ENCODE measurements around the gene STAP1.

Gene STAP1

DNA sequence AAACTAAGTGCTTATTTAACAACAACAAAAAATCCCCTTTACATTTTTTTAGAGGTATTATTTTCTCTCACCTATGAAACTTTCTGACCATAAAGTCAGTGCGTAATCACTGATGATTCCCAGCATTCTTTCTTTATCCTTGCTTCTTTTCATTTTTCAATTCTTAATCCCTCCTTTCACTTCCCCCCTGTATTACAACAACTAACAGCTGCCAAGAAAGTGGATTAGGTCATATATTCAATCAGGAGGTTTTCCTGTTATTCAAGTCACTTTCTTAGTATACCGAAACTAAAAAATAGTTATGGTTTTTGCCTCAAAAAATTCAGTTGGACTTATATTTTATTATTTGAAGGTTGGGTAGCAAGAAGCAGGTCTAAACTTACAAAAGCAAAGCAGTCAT is 2.1 kb upstream of the STAP1 start:
- DNase-seq (ENCODE audit: low read depth in 3 of 3): no peak

- DNase-seq (ENCODE audit: low read depth in 3 of 3): no peak
Observed at GRCh38 chr4:67565284-67565683, 6.8 kb downstream of the STAP1 start.

DNA sequence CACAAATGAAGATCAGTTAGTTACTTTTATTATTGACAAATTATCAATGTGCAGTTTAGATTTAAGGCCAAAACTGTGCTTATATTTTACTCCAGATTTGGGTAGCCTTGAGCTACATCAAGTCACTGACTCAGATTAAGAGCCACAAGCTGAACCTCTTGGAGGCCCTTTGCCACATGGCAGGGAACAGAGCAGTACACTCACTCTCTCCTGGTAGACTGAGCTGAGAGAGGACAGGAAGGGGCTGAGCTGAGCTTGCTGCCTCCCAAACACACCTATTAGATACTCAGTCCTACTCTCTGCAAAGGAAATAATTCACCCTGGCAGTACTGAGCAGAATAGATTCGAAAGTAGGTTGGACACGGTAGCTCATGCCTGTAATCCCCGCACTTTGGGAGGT is 7.8 kb downstream of the STAP1 start:
- no peak for DNase-seq (ENCODE audit: low read depth in 3 of 3)

DNA sequence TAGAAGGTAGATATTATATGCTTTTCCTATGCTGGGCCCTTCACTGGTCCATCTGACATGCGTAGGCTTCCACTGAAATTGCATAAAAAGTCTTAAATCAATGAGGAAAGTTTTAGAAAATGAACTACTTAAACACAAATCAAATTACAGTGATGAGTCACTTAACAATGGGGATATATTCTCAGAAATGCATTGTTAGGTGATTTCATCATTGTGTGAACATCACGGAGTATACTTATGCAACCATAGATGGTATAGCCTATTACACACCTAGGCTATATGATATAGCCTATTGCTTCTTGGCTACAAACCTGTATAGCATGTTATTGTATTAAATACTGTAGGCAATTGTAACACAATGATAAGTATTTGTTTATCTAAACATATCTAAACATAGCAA is 10.3 kb downstream of the STAP1 start:
- DNase-seq (ENCODE audit: low read depth in 3 of 3): no peak

- DNase-seq (ENCODE audit: low read depth in 3 of 3): no peak
Observed at GRCh38 chr4:67570537-67570936, 12.0 kb downstream of the STAP1 start.

GRCh38 chr4:67571975-67572374 is 13.4 kb downstream of the STAP1 start:
- DNase-seq (ENCODE audit: low read depth in 3 of 3): no peak

DNA sequence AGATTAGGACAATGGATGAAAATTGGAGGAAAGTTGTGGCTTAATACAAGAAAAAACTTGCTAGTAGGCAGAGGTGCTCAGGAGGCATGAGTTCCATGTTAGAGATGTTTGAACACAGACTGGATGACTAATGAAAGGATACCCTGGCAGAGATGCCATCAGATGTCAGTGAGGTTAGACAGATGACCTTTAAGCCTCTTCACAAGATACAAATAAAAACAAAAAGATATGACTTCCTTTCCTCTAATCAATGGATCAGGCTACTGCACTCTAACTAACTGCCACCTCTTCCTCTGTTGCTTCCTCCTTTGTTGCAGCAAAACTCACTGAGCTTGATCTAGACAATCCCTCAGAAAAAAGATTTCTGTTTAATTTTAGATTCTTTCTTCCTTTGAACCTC is 14.7 kb downstream of the STAP1 start:
- no peak for DNase-seq (ENCODE audit: low read depth in 3 of 3)

DNA sequence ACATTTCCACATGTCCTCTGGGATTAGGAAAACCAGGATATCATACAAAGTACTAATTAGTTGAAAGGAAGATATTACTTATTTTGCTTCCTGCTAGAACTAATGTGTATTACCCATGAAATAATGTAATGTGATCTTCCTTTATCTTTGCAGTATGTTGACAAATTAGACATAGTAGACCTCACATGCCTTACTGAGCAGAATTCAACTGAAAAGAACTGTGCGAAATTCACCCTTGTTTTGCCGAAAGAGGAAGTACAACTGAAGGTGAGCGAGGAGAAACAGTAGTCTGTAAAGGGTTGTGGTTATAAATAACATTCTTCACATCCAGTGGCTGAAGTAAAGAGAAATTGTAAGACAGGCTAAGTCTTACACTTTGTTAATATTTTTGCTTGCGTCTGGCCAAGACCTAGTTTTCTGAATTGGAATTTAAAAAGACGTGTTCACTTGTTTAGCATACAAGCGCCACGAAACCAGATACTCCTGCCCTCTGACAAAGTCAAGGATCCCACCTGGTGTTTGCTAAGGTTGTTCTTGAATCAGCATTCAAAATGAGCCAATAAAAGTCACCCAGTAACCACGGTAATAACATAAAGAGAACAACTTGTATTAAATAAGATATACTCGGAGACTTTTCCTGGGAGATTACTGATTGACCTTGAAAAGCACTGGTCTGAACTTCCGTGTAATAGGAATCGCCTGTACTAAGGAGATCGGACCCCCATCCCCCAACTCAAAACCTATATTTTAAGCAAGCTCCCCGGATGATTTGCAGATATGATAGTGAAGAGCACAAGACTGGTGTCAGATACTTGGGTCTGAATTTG is 16.9 kb downstream of the STAP1 start:
- no peak for DNase-seq (ENCODE audit: low read depth in 3 of 3)

DNA sequence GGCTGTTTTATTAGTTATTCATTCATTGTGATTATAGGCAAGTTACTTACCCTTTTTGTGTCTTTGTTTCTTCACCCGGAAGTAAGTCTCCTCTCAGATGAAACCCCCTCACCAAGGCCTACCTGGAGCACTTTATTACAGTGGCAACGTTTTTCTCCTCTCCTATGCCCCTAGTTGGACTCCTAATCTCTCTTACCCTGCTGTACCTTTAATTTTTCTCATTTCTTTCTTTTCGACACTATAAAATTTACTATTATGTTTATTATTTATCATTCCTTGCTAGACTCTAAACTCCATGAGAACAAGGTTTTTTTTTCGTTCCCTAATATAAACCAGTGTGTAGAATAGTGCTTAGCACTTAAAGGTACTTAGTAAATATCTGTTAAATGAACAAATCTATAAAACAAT is 17.5 kb downstream of the STAP1 start:
- DNase-seq (ENCODE audit: low read depth in 3 of 3): no peak

DNA sequence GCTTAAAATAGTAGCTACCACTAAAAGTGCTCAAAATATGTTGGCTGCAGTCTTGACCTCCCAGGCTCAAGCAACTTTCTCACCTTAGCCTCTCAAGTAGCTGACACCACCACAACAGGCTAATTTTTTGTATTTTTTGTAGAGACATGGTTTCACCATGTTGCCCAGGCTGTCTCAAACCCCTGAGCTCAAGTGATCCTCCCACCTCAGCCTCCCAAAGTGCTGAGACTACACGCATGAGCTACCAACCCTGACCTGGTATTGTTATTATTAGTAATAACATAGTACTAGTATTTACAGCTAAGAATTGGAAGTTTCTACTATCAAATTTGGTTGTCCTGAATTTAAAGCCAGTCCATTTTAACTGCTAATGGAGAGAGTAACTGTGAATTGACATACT is 18.0 kb downstream of the STAP1 start:
- DNase-seq (ENCODE audit: low read depth in 3 of 3): no peak

GRCh38 chr4:67580577-67580976 is 22.1 kb downstream of the STAP1 start:
- DNase-seq (ENCODE audit: low read depth in 3 of 3): no peak

DNA sequence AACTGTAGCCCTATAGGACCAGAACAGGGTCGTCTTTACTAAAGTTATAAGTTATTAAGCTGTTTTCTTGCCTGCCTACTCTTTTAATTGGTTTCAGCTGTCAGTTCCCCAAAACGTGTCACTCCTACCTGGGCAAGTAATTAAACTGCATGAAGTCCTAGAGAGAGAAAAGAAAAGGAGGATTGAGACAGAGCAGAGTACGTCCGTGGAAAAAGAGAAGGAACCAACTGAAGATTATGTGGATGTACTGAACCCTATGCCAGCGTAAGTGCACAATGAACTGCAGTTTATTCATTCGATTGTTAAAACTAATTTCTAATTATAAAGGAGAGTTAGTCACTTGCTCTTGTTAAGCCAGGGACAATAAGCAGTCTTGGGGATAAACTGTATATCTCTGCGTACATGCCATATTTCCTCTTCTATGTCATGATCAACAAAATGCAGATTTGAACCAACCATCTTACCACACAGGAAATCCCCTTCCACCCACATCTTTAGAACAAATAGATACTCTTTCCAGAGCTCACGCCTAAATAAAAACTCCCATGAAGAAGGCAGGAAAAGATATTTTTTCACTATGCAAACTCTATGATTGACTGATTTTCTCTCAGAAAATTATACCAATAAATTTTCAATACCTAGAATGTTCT is 22.8 kb downstream of the STAP1 start:
- no peak for DNase-seq (ENCODE audit: low read depth in 3 of 3)

DNA sequence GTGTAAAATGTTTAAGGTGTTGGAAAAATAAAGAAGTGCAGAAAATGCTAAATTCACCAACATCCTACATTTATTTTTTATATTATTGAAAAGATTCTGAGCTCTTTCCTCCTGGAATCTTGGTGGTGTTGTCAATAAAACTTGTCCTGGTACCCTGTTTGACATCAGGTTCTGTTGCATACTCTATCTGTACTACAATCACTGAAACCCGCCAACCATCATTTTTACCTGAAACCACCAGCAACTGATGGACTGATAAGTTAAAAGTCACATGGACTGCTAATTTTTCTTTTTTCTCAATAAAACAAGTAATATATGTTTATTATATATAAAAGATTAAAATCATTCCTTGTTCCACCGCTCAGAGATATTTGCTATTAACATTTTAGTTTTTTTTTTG is 23.4 kb downstream of the STAP1 start:
- no peak for DNase-seq (ENCODE audit: low read depth in 3 of 3)

DNA sequence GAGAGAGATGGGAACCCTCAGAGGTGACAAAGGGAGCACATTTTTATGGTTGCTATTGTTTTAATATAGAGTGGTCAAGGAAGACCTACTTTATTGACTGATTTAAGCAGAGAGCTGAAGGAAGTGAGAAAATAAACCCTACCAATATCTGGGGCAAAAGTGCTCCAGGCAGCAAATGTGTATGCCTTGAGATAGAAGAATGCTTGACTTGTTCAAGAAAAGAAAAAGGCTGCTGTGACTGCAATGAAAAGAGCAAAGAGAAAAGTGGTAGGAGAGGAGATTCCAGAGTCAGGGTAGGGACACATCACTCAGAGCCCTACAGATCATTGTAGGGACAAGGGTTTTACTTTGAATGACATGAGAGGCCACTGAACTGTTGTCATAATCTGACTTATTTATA is 26.0 kb downstream of the STAP1 start:
- no peak for DNase-seq (ENCODE audit: low read depth in 3 of 3)

DNA sequence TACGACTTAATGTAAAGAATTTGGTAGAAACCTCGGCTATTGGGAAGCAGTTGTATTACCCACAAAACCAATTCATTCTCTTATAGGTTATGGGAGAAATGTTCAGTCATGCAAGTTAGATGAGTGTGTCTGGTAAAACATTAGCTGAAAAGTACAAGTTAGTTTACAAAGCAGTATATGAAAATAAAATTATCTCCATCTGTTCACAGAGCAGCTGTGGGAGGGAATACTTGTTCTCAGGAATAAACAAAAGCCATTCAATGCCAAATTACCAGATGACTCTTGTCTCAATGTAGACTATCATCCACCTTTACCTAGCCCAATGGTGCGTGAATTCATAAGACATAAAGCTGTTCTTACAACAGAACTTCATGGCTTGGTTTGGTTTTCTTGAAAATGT is 28.6 kb downstream of the STAP1 start:
- DNase-seq (ENCODE audit: low read depth in 3 of 3): no peak

DNA sequence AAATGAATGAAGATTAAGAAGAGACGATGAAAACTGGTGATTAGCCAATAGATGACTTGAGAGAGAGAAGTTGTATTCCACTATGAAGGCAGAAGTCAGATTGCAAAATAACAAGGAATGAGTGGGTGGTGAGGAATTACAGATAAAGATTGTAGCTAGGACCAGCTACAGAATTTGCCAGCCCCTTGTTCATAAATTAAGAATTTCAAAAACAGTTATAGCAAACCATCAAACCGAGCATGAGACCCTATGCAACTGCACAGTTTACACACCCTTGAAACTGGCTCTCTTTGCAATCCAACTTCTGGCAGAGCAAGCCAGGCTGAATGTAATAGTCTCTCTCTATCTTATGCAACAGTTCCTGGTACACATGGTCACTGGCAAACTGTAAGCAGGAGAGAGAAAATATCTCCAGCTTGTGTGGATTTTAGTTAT is 35.2 kb downstream of the STAP1 start:
- DNase-seq (ENCODE audit: low read depth in 3 of 3): no peak

GRCh38 chr4:67603310-67604028 is 44.9 kb downstream of the STAP1 start:
- DNase-seq (ENCODE audit: low read depth in 3 of 3): no peak

DNA sequence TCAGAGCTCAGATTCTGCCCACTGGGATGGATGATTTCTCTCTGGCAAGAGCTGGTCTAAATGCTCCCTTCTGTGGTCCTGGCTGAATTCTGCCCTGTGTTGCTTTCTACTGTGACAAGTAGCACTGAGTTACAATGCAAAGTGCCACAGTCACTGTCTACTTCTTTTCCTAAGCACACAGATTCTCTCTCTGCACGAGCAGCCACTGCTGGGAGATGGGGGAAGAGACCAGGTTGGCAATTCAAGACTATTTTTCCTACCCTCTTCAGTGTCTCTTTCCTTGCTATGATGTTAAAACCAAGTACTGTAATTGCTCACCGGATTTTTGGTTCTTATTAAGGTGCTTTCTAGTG is 45.5 kb downstream of the STAP1 start:
- DNase-seq (ENCODE audit: low read depth in 3 of 3): no peak

DNA sequence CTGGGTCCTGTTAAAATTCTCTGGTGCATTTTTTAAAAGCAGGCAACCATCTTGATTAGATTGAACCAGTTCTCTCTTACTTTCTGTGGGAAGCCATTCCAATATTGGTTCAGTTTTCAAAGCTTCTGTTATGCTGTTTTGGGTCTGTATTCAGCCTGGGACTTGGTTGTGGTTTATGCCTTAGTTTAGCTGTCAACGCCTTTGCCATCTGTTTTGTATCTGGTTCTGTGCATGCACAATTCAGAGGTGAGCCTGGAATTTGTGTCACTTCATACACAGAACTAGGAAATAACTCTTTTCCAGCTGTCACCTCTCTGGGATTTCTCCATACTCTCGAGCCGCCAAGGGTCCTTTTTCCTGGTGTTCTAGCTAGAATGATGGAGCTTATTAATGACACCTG is 46.2 kb downstream of the STAP1 start:
- no peak for DNase-seq (ENCODE audit: low read depth in 3 of 3)

GRCh38 chr4:67608027-67608426 is 49.5 kb downstream of the STAP1 start:
- DNase-seq (ENCODE audit: low read depth in 3 of 3): no peak

GRCh38 chr4:67614186-67614585 is 55.7 kb downstream of the STAP1 start:
- no peak for DNase-seq (ENCODE audit: low read depth in 3 of 3)

DNA sequence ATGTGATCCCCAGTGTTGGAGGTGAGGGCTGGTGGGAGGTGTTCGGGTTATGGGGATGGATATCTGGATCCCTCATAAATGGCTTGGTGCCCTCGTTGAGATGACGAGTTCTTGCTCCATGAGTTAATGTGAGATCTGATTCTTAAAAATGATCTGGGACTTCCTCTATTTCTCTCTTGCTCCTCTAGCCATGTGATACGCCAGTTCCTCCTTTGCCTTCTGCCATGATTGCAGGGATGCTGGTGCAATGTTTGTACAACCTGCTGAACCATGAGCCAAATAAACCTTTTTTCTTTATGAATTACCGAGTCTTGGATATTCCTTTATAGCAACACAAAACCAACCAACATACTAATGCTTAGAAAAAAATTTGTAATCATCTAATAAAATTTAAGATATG is 56.6 kb downstream of the STAP1 start:
- DNase-seq (ENCODE audit: low read depth in 3 of 3): no peak

DNA sequence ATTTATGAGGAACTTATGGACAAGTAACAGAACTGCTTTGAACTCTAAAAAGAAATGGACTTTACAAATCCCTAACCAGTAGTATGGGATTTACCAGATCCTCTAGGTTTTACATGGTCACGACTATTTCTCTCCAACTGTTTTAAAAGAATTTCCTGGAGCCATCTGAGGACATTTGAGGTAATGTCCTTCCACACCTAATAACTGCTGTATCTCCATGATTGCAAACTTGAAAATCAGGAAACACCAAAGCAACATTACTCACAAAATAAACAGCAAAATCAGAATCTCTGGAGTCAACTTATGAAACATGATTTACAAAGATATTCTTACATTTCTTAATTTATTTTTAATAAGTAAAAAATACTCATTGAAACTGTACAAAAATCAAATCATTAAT is 58.0 kb downstream of the STAP1 start:
- DNase-seq (ENCODE audit: low read depth in 3 of 3): no peak

Measured in stimulated activated CD4-positive, alpha-beta T cell treated with anti-CD3 and anti-CD28 coated beads, TNF-alpha, amount 100 ng/mL, for 4 hours (primary cell).